Activated CD4-positive, alpha-beta memory T cell treated with anti-CD3 and anti-CD28 coated beads for 36 hours (primary cell): Measurements from ENCODE around the gene MGAT4C. TPM values are rescaled to one million over a fixed set of nuclear protein-coding genes. Genes with fewer than 3 reads are reported as not detected.

Experiments
- CTCF ChIA-PET: fragments of 350-600 bp; sonication (Branson Sonifier 250); formaldehyde crosslinking; loops from one replicate; lab custom pipeline; 2021; ENCODE audit warnings: antibody characterized with exemption, inconsistent platforms; lab: Charles Lee
- POLR2A ChIA-PET: fragments of 350-600 bp; sonication (Branson Sonifier 250); formaldehyde crosslinking; loops from one replicate; lab custom pipeline; 2021; ENCODE audit warnings: antibody characterized with exemption; lab: Charles Lee
- DNase-seq: peaks from one replicate; pipeline ENCODE4 v3.0.0-alpha.2; 2020
- H3K27ac Mint-ChIP-seq: one replicate; pipeline ENCODE4 v1.8.0; 2021; ENCODE audit warnings: mixed read lengths
- H3K27me3 Mint-ChIP-seq: one replicate; pipeline ENCODE4 v1.8.0; 2021; ENCODE audit warnings: mixed read lengths
- H3K36me3 Mint-ChIP-seq: one replicate; pipeline ENCODE4 v1.8.0; 2021; ENCODE audit warnings: mixed read lengths
- H3K4me1 Mint-ChIP-seq: one replicate; pipeline ENCODE4 v1.8.0; 2021; ENCODE audit warnings: low read depth, mixed read lengths
- H3K4me3 Mint-ChIP-seq: one replicate; pipeline ENCODE4 v1.8.0; 2021; ENCODE audit warnings: mild to moderate bottlenecking, mixed read lengths
- H3K9me3 Mint-ChIP-seq: one replicate; pipeline ENCODE4 v1.8.0; 2021; ENCODE audit warnings: mixed read lengths
- intact Hi-C: fragments of 100-400 bp; cut with micrococcal nuclease; formaldehyde crosslinking; loops from one replicate; pipeline ENCODE4 v1.15.1; 2023
- total RNA-seq, 2 experiments: library from RNA; stranded (reverse); gene quantifications; one replicate each; pipeline ENCODE4 v1.2.3, GENCODE V29; 2021

Gene MGAT4C
- total RNA-seq, 2 experiments from 2014 or later, result not detected

DNA sequence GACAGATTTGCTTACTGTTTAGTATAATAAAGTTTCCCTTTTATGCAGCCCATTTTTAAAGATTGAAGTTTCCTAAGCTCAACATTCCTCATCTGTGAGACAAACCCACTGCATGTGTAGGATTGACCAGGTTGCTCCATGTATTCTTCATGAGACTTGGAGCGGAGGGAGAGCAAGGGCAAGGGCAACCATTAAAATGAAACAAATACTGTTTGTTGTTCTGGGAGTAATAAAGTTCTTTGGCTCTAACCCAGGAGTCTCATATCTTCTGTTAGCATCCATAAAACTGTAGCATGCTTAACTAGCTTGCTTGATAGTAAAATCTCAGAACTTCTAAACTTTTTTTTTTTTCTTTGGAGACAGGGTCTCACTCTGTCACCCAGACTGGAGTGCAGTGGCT is 307.9 kb downstream of the MGAT4C start:
- POLR2A ChIA-PET, result no interaction called here
- no peaks in the 10 kb centered on the region for H3K27me3 Mint-ChIP-seq
- CTCF ChIA-PET, result no interaction called here
- H3K4me3 Mint-ChIP-seq, result no peak overlapping the region
- peaks cover 9% of the 10 kb centered on the region for H3K9me3 Mint-ChIP-seq
- H3K27ac Mint-ChIP-seq, result no peak overlapping the region
- intact Hi-C loops, result no loop called here
- DNase-seq, result no peak
- H3K4me1 Mint-ChIP-seq, result no peaks in the 10 kb centered on the region
- H3K36me3 Mint-ChIP-seq, result no peaks in the 10 kb centered on the region

DNA sequence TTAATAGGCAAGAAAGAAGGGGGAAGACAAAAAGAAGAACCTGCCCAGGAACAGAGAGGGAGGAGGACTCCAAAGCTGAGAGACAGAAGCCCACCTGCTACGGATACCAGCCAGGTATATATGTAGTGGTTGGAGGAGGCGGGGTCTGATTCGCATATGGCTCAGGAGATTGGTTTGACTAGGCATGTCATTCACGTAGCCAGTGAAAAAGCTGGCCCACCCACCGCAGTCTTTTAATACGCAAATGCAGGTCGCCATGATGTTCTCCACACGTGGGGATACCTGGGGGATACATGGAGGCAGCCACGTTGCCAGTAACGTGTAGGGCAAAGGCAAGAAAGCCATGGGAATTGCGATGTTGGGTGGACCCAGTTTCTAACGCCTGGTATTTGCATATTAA is 308.9 kb downstream of the MGAT4C start:
- Mint-ChIP-seq H3K27me3 (no peaks in the 10 kb centered on the region), H3K36me3 (no peaks in the 10 kb centered on the region), H3K4me1 (no peaks in the 10 kb centered on the region), H3K4me3 (no peak overlapping the region), H3K27ac (no peak overlapping the region), H3K9me3 (peaks cover 9% of the 10 kb centered on the region)
- no peak for DNase-seq
- ChIA-PET POLR2A (no interaction called here), CTCF (interaction anchor here (1.0 kb wide), 1 partner anchor 26 kb away, joined by 4 read pairs; no protein-coding TSS in a partner anchor)
- intact Hi-C loops, result no loop called here

DNA sequence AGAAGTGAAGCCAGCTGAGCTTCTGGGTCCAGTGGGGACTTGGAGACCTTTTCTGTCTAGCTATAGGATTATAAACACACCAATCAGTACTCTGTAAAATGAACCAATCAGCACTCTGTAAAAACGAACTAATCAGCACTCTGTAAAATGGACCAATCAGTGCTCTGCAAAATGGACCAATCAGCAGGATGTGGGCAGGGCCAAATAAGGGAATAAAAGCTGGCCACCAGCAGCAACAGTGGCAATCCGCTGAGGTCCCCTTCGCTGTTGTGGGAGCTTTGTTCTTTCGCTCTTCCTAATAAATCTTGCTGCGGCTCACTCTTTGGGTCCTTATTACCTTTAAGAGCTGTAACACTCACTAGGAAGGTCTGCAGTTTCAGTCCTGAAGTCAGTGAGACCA is 309.8 kb downstream of the MGAT4C start:
- no peaks in the 10 kb centered on the region for H3K36me3 Mint-ChIP-seq
- no peak overlapping the region for H3K27ac Mint-ChIP-seq
- DNase-seq, result no peak
- POLR2A ChIA-PET, result no interaction called here
- H3K27me3 Mint-ChIP-seq, result no peaks in the 10 kb centered on the region
- intact Hi-C loops, result no loop called here
- peaks cover 9% of the 10 kb centered on the region for H3K9me3 Mint-ChIP-seq
- H3K4me1 Mint-ChIP-seq, result no peaks in the 10 kb centered on the region
- no peak overlapping the region for H3K4me3 Mint-ChIP-seq
- CTCF ChIA-PET, result no interaction called here

DNA sequence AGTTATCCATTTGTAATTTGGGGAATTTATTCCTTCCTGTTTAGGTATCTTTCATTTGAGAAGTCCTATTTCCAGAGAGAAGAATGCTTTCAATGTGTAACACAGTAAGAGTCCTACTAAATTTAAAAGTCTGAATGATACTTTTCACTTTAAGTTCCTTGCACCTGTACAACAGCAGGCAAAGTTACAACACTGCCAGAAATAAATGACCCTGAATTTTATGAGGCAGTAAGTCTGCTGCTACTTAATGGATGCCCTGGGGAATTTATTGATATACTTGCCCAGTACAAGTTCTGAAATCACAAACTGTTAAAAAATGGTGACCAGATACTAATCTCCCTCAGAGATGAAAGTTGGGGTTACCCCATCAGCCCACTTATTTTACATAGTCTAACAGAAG is 329.0 kb downstream of the MGAT4C start:
- no peak overlapping the region for H3K27ac Mint-ChIP-seq
- H3K27me3 Mint-ChIP-seq, result no peaks in the 10 kb centered on the region
- intact Hi-C loops, result loop anchor here (10.0 kb wide), 1 partner anchor 1052 kb away; no protein-coding TSS in a partner anchor
- CTCF ChIA-PET, result no interaction called here
- H3K9me3 Mint-ChIP-seq, result peaks cover 3% of the 10 kb centered on the region
- POLR2A ChIA-PET, result no interaction called here
- no peaks in the 10 kb centered on the region for H3K4me1 Mint-ChIP-seq
- no peak for DNase-seq
- H3K36me3 Mint-ChIP-seq, result no peaks in the 10 kb centered on the region
- no peak overlapping the region for H3K4me3 Mint-ChIP-seq

DNA sequence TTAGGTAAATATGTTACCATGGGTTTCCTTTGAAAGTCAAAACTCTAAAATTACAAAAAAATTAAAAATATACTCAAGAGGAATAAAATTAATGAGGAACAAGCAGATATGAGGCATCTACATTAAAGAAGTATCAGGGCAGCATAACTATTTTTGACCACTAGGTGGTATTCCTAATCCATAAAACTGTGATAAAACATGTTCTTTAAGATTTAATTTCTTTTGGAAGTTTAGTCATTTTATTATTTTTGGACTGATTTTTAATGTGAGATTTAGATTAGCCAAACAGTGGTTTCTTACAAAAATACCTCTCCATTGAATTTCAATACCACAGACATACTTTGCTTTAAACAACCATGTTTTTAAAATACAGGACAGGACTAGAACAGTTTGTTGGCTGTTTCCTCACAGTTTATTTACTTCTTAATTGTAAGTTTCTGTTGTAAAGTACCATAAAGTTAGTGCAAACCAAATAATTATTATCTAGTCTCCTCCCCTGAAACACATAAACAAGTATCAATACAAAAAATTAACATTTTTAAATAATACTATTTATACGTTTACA is 332.3 kb downstream of the MGAT4C start:
- H3K4me3 Mint-ChIP-seq, result no peak overlapping the region
- DNase-seq, result no peak
- CTCF ChIA-PET, result interaction anchor here (1.1 to 1.3 kb wide), 2 partner anchors 9 to 28 kb away, joined by 3 read pairs; no protein-coding TSS in a partner anchor
- no peaks in the 10 kb centered on the region for H3K27me3 Mint-ChIP-seq
- H3K27ac Mint-ChIP-seq, result no peak overlapping the region
- POLR2A ChIA-PET, result no interaction called here
- peaks cover 3% of the 10 kb centered on the region for H3K9me3 Mint-ChIP-seq
- H3K36me3 Mint-ChIP-seq, result no peaks in the 10 kb centered on the region
- H3K4me1 Mint-ChIP-seq, result no peaks in the 10 kb centered on the region
- intact Hi-C loops, result loop anchor here (10.0 kb wide), 1 partner anchor 1049 kb away; no protein-coding TSS in a partner anchor

DNA sequence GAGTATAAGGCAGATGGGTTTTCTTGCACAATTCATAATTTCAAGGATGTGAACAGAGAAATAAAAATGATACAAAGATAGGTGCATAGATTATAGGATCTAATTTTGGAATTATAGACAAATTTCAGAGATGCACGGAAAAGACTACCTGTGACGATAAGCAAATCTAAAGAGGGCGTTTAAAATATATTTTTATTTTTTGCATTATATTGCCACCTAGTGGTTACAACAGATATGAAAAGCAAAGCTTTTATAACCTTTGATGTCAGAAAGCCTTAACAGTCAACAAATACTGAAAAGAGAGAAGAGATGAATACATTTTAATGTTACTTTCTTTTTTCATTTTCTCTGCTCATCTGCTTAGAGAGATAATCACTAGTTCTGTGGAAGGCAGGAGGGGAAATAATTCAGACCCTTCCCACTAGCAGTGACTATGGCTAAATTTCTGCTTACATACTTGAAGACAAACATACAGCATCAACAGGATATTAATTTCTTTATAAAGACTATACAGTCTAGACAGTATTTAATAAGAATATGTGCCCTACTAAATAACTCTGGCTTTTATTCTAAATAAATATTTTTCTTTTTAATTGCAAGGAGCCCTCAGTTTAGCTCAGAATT is 335.8 kb downstream of the MGAT4C start:
- intact Hi-C loops, result loop anchor here (1.0 to 10.0 kb wide), 3 partner anchors 452 to 1046 kb away; no protein-coding TSS in a partner anchor
- H3K4me3 Mint-ChIP-seq, result no peak overlapping the region
- no peaks in the 10 kb centered on the region for H3K4me1 Mint-ChIP-seq
- H3K27me3 Mint-ChIP-seq, result no peaks in the 10 kb centered on the region
- POLR2A ChIA-PET, result no interaction called here
- no peak for DNase-seq
- H3K27ac Mint-ChIP-seq, result no peak overlapping the region
- CTCF ChIA-PET, result interaction anchor here (1.0 to 2.4 kb wide), 10 partner anchors 13 to 1046 kb away, joined by 3 to 14 read pairs (median 4); no protein-coding TSS in a partner anchor
- H3K36me3 Mint-ChIP-seq, result no peaks in the 10 kb centered on the region
- H3K9me3 Mint-ChIP-seq, result no peaks in the 10 kb centered on the region
